Measurements from ENCODE around the gene KEAP1. TPM values are rescaled to one million over a fixed set of nuclear protein-coding genes. Genes with fewer than 3 reads are reported as not detected.

The KEAP1 gene
- total RNA-seq, 1 experiment from 2014 or later, result 46.8 TPM

- CTCF ChIA-PET, result interaction anchor here (0.6 kb wide), 1 partner anchor 110 kb away, joined by 6 read pairs; no protein-coding TSS in a partner anchor
- peaks cover 31% of the 10 kb centered on the region for H3K27me3 Mint-ChIP-seq (ENCODE audit: unreplicated experiment)
- no peak overlapping the region for H3K4me3 Mint-ChIP-seq (ENCODE audit: low read depth, unreplicated experiment)
- H3K9me3 Mint-ChIP-seq (ENCODE audit: low read depth, unreplicated experiment), result no peaks in the 10 kb centered on the region
- peaks cover 2% of the 10 kb centered on the region for H3K36me3 Mint-ChIP-seq (ENCODE audit: insufficient read depth, unreplicated experiment)
- no peak for TF ChIP-seq CTCF (IDR thresholded peaks at IDR 0.05; ENCODE audit: unreplicated experiment)
- DNase-seq, result no peak
- H3K27ac Mint-ChIP-seq (ENCODE audit: unreplicated experiment), result no peak overlapping the region
- no peaks in the 10 kb centered on the region for H3K4me1 Mint-ChIP-seq (ENCODE audit: low read depth, unreplicated experiment)
- intact Hi-C loops (cut with micrococcal nuclease; ENCODE audit: unreplicated experiment), result no loop called here
- BruUV-seq (replicated peaks), result no TSS peak
Observed at GRCh38 chr19:10538204-10538983, 35.2 kb upstream of the KEAP1 start.

- H3K4me3 Mint-ChIP-seq (ENCODE audit: low read depth, unreplicated experiment), result no peak overlapping the region
Observed at GRCh38 chr19:10537668-10538067, 34.5 kb upstream of the KEAP1 start.

GRCh38 chr19:10535613-10536012, 32.5 kb upstream of the KEAP1 start:
- Mint-ChIP-seq H3K36me3 (ENCODE audit: insufficient read depth, unreplicated experiment) (no peaks in the 10 kb centered on the region), H3K27me3 (ENCODE audit: unreplicated experiment) (peaks cover 27% of the 10 kb centered on the region), H3K4me1 (ENCODE audit: low read depth, unreplicated experiment) (no peaks in the 10 kb centered on the region), H3K4me3 (ENCODE audit: low read depth, unreplicated experiment) (no peak overlapping the region), H3K9me3 (ENCODE audit: low read depth, unreplicated experiment) (no peaks in the 10 kb centered on the region), H3K27ac (ENCODE audit: unreplicated experiment) (no peak overlapping the region)
- DNase-seq, result no peak
- BruUV-seq (replicated peaks), result no TSS peak
- no peak for TF ChIP-seq CTCF (IDR thresholded peaks at IDR 0.05; ENCODE audit: unreplicated experiment)
- CTCF ChIA-PET, result no interaction called here
- intact Hi-C loops (cut with micrococcal nuclease; ENCODE audit: unreplicated experiment), result no loop called here

More at GRCh38 chr19:10537668-10538067, 34.5 kb upstream of the KEAP1 start:
- TF ChIP-seq CTCF (IDR thresholded peaks at IDR 0.05; ENCODE audit: unreplicated experiment), result no peak
- no peak for DNase-seq
- Mint-ChIP-seq H3K9me3 (ENCODE audit: low read depth, unreplicated experiment) (no peaks in the 10 kb centered on the region), H3K27ac (ENCODE audit: unreplicated experiment) (no peak overlapping the region), H3K27me3 (ENCODE audit: unreplicated experiment) (peaks cover 31% of the 10 kb centered on the region), H3K4me1 (ENCODE audit: low read depth, unreplicated experiment) (no peaks in the 10 kb centered on the region), H3K36me3 (ENCODE audit: insufficient read depth, unreplicated experiment) (no peaks in the 10 kb centered on the region)
- CTCF ChIA-PET, result interaction anchor here (0.6 kb wide), 1 partner anchor 107 kb away, joined by 3 read pairs; no protein-coding TSS in a partner anchor
- BruUV-seq (replicated peaks), result no TSS peak
- intact Hi-C loops (cut with micrococcal nuclease; ENCODE audit: unreplicated experiment), result no loop called here

- BruUV-seq (replicated peaks), result no TSS peak
- CTCF ChIA-PET, result no interaction called here
- no peak overlapping the region for H3K27ac Mint-ChIP-seq (ENCODE audit: unreplicated experiment)
- H3K9me3 Mint-ChIP-seq (ENCODE audit: low read depth, unreplicated experiment), result no peaks in the 10 kb centered on the region
- no peak overlapping the region for H3K4me3 Mint-ChIP-seq (ENCODE audit: low read depth, unreplicated experiment)
- H3K36me3 Mint-ChIP-seq (ENCODE audit: insufficient read depth, unreplicated experiment), result no peaks in the 10 kb centered on the region
- no peak for DNase-seq
- H3K4me1 Mint-ChIP-seq (ENCODE audit: low read depth, unreplicated experiment), result no peaks in the 10 kb centered on the region
- no peak for TF ChIP-seq CTCF (IDR thresholded peaks at IDR 0.05; ENCODE audit: unreplicated experiment)
- intact Hi-C loops (cut with micrococcal nuclease; ENCODE audit: unreplicated experiment), result no loop called here
- peaks cover 13% of the 10 kb centered on the region for H3K27me3 Mint-ChIP-seq (ENCODE audit: unreplicated experiment)
Observed at GRCh38 chr19:10533646-10534386, 30.7 kb upstream of the KEAP1 start.

Measured in Calu3 (cell line).